Right lobe of liver (tissue), 4 donors: ENCODE data around the gene DFFA.

Experiments used
- POLR2A ChIP-seq: fragments of 450-650 bp; IDR thresholded peaks from one replicate; pipeline ENCODE4 v1.6.1; 2017; ENCODE audit warnings: antibody characterized with exemption, mild to moderate bottlenecking
- TF ChIP-seq, protein P1 (sequence below), 4 donors: fragments of 200-600 bp in 3 of 4; fragments of 450-650 bp in 1 of 4; IDR thresholded peaks; one replicate each; pipeline versions ENCODE4 v1.5.1 to v1.8.0; 2016 to 2022; ENCODE audit warnings: antibody characterized with exemption in 4 of 4, mild to moderate bottlenecking in 2 of 4
- donor health status: DM: no; HTN: no; CAD: no.
- donor health status: DM: no; HTN: no; CAD: no.
- donor health status: DM: no; HTN: yes; CAD: no.

GRCh38 chr1:10438677-10439163 is 33.6 kb downstream of the DFFA start:
- TF ChIP-seq, protein P1, sequence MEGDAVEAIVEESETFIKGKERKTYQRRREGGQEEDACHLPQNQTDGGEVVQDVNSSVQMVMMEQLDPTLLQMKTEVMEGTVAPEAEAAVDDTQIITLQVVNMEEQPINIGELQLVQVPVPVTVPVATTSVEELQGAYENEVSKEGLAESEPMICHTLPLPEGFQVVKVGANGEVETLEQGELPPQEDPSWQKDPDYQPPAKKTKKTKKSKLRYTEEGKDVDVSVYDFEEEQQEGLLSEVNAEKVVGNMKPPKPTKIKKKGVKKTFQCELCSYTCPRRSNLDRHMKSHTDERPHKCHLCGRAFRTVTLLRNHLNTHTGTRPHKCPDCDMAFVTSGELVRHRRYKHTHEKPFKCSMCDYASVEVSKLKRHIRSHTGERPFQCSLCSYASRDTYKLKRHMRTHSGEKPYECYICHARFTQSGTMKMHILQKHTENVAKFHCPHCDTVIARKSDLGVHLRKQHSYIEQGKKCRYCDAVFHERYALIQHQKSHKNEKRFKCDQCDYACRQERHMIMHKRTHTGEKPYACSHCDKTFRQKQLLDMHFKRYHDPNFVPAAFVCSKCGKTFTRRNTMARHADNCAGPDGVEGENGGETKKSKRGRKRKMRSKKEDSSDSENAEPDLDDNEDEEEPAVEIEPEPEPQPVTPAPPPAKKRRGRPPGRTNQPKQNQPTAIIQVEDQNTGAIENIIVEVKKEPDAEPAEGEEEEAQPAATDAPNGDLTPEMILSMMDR (IDR thresholded peaks at IDR 0.05): no peak
- TF ChIP-seq POLR2A: no peak
